ENCODE data around the gene CIPC. TPM values are rescaled to one million over a fixed set of nuclear protein-coding genes. Genes with fewer than 3 reads are reported as not detected.

The CIPC gene
- polyA plus RNA-seq, 2 donors, result 9.3 to 12.0 TPM

GRCh38 chr14:77120771-77121743 lies 23.0 kb downstream of the CIPC start:
- WGBS, 2 donors, result 38 to 44% methylated on average over 9 of the region's 9 CpGs

GRCh38 chr14:77122526-77123125 lies 24.6 kb downstream of the CIPC start:
- no peaks in the 10 kb centered on the region for H3K27me3 ChIP-seq (ENCODE audit: control insufficient read depth in 1 of 2, insufficient read depth in 2 of 2, low read length in 2 of 2)
- no peaks in the 10 kb centered on the region for H3K9me3 ChIP-seq (ENCODE audit: control insufficient read depth in 2 of 2, insufficient read depth in 1 of 2, low read depth in 1 of 2, low read length in 1 of 2)
- WGBS, 2 donors, result 81% methylated on average over 6 of the region's 6 CpGs
- peaks cover 3 to 4% of the 10 kb centered on the region in 2 donors for H3K36me3 ChIP-seq (ENCODE audit: control insufficient read depth in 2 of 2, insufficient read depth in 2 of 2, low read length in 1 of 2)
- peaks cover 3 to 31% of the 10 kb centered on the region in 2 donors for H3K4me1 ChIP-seq (ENCODE audit: control insufficient read depth in 2 of 2, insufficient read depth in 2 of 2, low read length in 1 of 2)
- H3K27ac ChIP-seq (ENCODE audit: low read depth in 2 of 2, low read length in 1 of 2), result peak overlapping the region; percentile 66 to 82
- H3K4me3 ChIP-seq (ENCODE audit: low read depth in 1 of 2, low read length in 2 of 2), result no peak overlapping the region

More at GRCh38 chr14:77120771-77121743, 23.0 kb downstream of the CIPC start:
- H3K27ac ChIP-seq (ENCODE audit: low read depth in 2 of 2, low read length in 1 of 2), result peak overlapping the region; percentile 78 to 83
- H3K9me3 ChIP-seq (ENCODE audit: control insufficient read depth in 2 of 2, insufficient read depth in 1 of 2, low read depth in 1 of 2, low read length in 1 of 2), result no peaks in the 10 kb centered on the region
- peaks cover 3 to 4% of the 10 kb centered on the region in 2 donors for H3K36me3 ChIP-seq (ENCODE audit: control insufficient read depth in 2 of 2, insufficient read depth in 2 of 2, low read length in 1 of 2)
- H3K27me3 ChIP-seq (ENCODE audit: control insufficient read depth in 1 of 2, insufficient read depth in 2 of 2, low read length in 2 of 2), result no peaks in the 10 kb centered on the region
- H3K4me1 ChIP-seq (ENCODE audit: control insufficient read depth in 2 of 2, insufficient read depth in 2 of 2, low read length in 1 of 2), result peaks cover 3 to 31% of the 10 kb centered on the region in 2 donors
- H3K4me3 ChIP-seq (ENCODE audit: low read depth in 1 of 2, low read length in 2 of 2), result no peak overlapping the region

GRCh38 chr14:77123381-77124325 lies 25.6 kb downstream of the CIPC start:
- no peak overlapping the region for H3K4me3 ChIP-seq (ENCODE audit: low read depth in 1 of 2, low read length in 2 of 2)
- H3K9me3 ChIP-seq (ENCODE audit: control insufficient read depth in 2 of 2, insufficient read depth in 1 of 2, low read depth in 1 of 2, low read length in 1 of 2), result no peaks in the 10 kb centered on the region
- H3K36me3 ChIP-seq (ENCODE audit: control insufficient read depth in 2 of 2, insufficient read depth in 2 of 2, low read length in 1 of 2), result peaks cover 1 to 4% of the 10 kb centered on the region in 2 donors
- 51 to 57% methylated on average over 9 of the region's 9 CpGs for WGBS, 2 donors
- H3K27ac ChIP-seq (ENCODE audit: low read depth in 2 of 2, low read length in 1 of 2), result peak overlapping the region; percentile 78 to 82
- peaks cover 3 to 31% of the 10 kb centered on the region in 2 donors for H3K4me1 ChIP-seq (ENCODE audit: control insufficient read depth in 2 of 2, insufficient read depth in 2 of 2, low read length in 1 of 2)
- H3K27me3 ChIP-seq (ENCODE audit: control insufficient read depth in 1 of 2, insufficient read depth in 2 of 2, low read length in 2 of 2), result no peaks in the 10 kb centered on the region

- H3K36me3 ChIP-seq (ENCODE audit: control insufficient read depth in 2 of 2, insufficient read depth in 2 of 2, low read length in 1 of 2), result peaks cover 0 to 4% of the 10 kb centered on the region in 2 donors
- peak overlapping the region; percentile 37 to 66 for H3K4me3 ChIP-seq (ENCODE audit: low read depth in 1 of 2, low read length in 2 of 2)
- WGBS, 2 donors, result 5 to 7% methylated on average over 53 to 73 of the region's 73 CpGs
- H3K9me3 ChIP-seq (ENCODE audit: control insufficient read depth in 2 of 2, insufficient read depth in 1 of 2, low read depth in 1 of 2, low read length in 1 of 2), result no peaks in the 10 kb centered on the region
- H3K27me3 ChIP-seq (ENCODE audit: control insufficient read depth in 1 of 2, insufficient read depth in 2 of 2, low read length in 2 of 2), result no peaks in the 10 kb centered on the region
- peaks cover 3 to 31% of the 10 kb centered on the region in 2 donors for H3K4me1 ChIP-seq (ENCODE audit: control insufficient read depth in 2 of 2, insufficient read depth in 2 of 2, low read length in 1 of 2)
- peak overlapping the region; percentile 78 to 82 for H3K27ac ChIP-seq (ENCODE audit: low read depth in 2 of 2, low read length in 1 of 2)
These were observed 26.6 kb downstream of the CIPC start for GRCh38 chr14:77124345-77125280.

- Histone ChIP-seq H3K9me3 (ENCODE audit: control insufficient read depth in 2 of 2, insufficient read depth in 1 of 2, low read depth in 1 of 2, low read length in 1 of 2) (no peaks in the 10 kb centered on the region), H3K36me3 (ENCODE audit: control insufficient read depth in 2 of 2, insufficient read depth in 2 of 2, low read length in 1 of 2) (no peaks in the 10 kb centered on the region), H3K27ac (ENCODE audit: low read depth in 2 of 2, low read length in 1 of 2) (no peak overlapping the region), H3K4me3 (ENCODE audit: low read depth in 1 of 2, low read length in 2 of 2) (peak overlapping the region; percentile 37 to 66), H3K4me1 (ENCODE audit: control insufficient read depth in 2 of 2, insufficient read depth in 2 of 2, low read length in 1 of 2) (peaks cover 3 to 31% of the 10 kb centered on the region in 2 donors), H3K27me3 (ENCODE audit: control insufficient read depth in 1 of 2, insufficient read depth in 2 of 2, low read length in 2 of 2) (no peaks in the 10 kb centered on the region)
- WGBS, 2 donors, result 20 to 21% methylated on average over 26 to 30 of the region's 30 CpGs
These were observed 27.3 kb downstream of the CIPC start for GRCh38 chr14:77125281-77125801.

GRCh38 chr14:77125823-77126325 lies 27.8 kb downstream of the CIPC start:
- Histone ChIP-seq H3K36me3 (ENCODE audit: control insufficient read depth in 2 of 2, insufficient read depth in 2 of 2, low read length in 1 of 2) (no peaks in the 10 kb centered on the region), H3K4me1 (ENCODE audit: control insufficient read depth in 2 of 2, insufficient read depth in 2 of 2, low read length in 1 of 2) (peaks cover 3 to 31% of the 10 kb centered on the region in 2 donors), H3K27me3 (ENCODE audit: control insufficient read depth in 1 of 2, insufficient read depth in 2 of 2, low read length in 2 of 2) (no peaks in the 10 kb centered on the region), H3K27ac (ENCODE audit: low read depth in 2 of 2, low read length in 1 of 2) (no peak overlapping the region), H3K9me3 (ENCODE audit: control insufficient read depth in 2 of 2, insufficient read depth in 1 of 2, low read depth in 1 of 2, low read length in 1 of 2) (no peaks in the 10 kb centered on the region), H3K4me3 (ENCODE audit: low read depth in 1 of 2, low read length in 2 of 2) (no peak overlapping the region)
- WGBS, 2 donors, result 94% methylated on average over 8 of the region's 8 CpGs

GRCh38 chr14:77126461-77126990 lies 28.5 kb downstream of the CIPC start:
- Histone ChIP-seq H3K27me3 (ENCODE audit: control insufficient read depth in 1 of 2, insufficient read depth in 2 of 2, low read length in 2 of 2) (no peaks in the 10 kb centered on the region), H3K27ac (ENCODE audit: low read depth in 2 of 2, low read length in 1 of 2) (no peak overlapping the region), H3K36me3 (ENCODE audit: control insufficient read depth in 2 of 2, insufficient read depth in 2 of 2, low read length in 1 of 2) (no peaks in the 10 kb centered on the region), H3K9me3 (ENCODE audit: control insufficient read depth in 2 of 2, insufficient read depth in 1 of 2, low read depth in 1 of 2, low read length in 1 of 2) (no peaks in the 10 kb centered on the region), H3K4me3 (ENCODE audit: low read depth in 1 of 2, low read length in 2 of 2) (no peak overlapping the region), H3K4me1 (ENCODE audit: control insufficient read depth in 2 of 2, insufficient read depth in 2 of 2, low read length in 1 of 2) (peaks cover 3 to 27% of the 10 kb centered on the region in 2 donors)
- 79 to 89% methylated on average over 4 of the region's 4 CpGs for WGBS, 2 donors

- H3K27me3 ChIP-seq (ENCODE audit: control insufficient read depth in 1 of 2, insufficient read depth in 2 of 2, low read length in 2 of 2), result no peaks in the 10 kb centered on the region
- H3K36me3 ChIP-seq (ENCODE audit: control insufficient read depth in 2 of 2, insufficient read depth in 2 of 2, low read length in 1 of 2), result no peaks in the 10 kb centered on the region
- peaks cover under 1 to 21% of the 10 kb centered on the region in 2 donors for H3K4me1 ChIP-seq (ENCODE audit: control insufficient read depth in 2 of 2, insufficient read depth in 2 of 2, low read length in 1 of 2)
- no peak overlapping the region for H3K27ac ChIP-seq (ENCODE audit: low read depth in 2 of 2, low read length in 1 of 2)
- H3K9me3 ChIP-seq (ENCODE audit: control insufficient read depth in 2 of 2, insufficient read depth in 1 of 2, low read depth in 1 of 2, low read length in 1 of 2), result no peaks in the 10 kb centered on the region
- WGBS, 2 donors, result 45 to 53% methylated on average over 6 of the region's 6 CpGs
- no peak overlapping the region for H3K4me3 ChIP-seq (ENCODE audit: low read depth in 1 of 2, low read length in 2 of 2)
These were observed 30.4 kb downstream of the CIPC start for GRCh38 chr14:77128414-77128891.

Data from esophagus (tissue), 2 donors.